HG02943 (cell line): Measurements from ENCODE around the gene ELOVL6.

ENCODE experiments used
- ATAC-seq: cut with Tn5 transposase; IDR thresholded peaks from one replicate; pipeline ENCODE4 v1.9.1; 2021; ENCODE audit warnings: mild to moderate bottlenecking, low read depth, moderate library complexity; ENCODE audit not compliant: unreplicated experiment

The ELOVL6 gene

GRCh38 chr4:110003401-110004187 lies 194.8 kb downstream of the ELOVL6 start:
- no peak for ATAC-seq

GRCh38 chr4:110002326-110002725 lies 196.1 kb downstream of the ELOVL6 start:
- ATAC-seq = no peak

GRCh38 chr4:109999585-109999912 lies 198.9 kb downstream of the ELOVL6 start:
- no peak for ATAC-seq

- ATAC-seq = no peak
Observed at GRCh38 chr4:109998867-109999584, 199.4 kb downstream of the ELOVL6 start.

GRCh38 chr4:109996526-109996925 lies 201.9 kb downstream of the ELOVL6 start:
- no peak for ATAC-seq
